HepG2 (cell line): ENCODE measurements around the gene DOC2A. TPM values are rescaled to one million over a fixed set of nuclear protein-coding genes. Genes with fewer than 3 reads are reported as not detected.

Experiments
- CBFB ChIP-seq: sonication (generic); formaldehyde crosslinking; IDR thresholded peaks from 2 replicates; pipeline ENCODE4 v1.4.0; 2020; ENCODE audit warnings: missing genetic modification reagents
- KDM4B ChIP-seq: sonication (generic); formaldehyde crosslinking; IDR thresholded peaks from 2 replicates; pipeline ENCODE4 v1.4.0; 2020; ENCODE audit warnings: missing genetic modification reagents
- NR2F1 ChIP-seq, 2 experiments: fragments of 450-650 bp in 1 of 2; formaldehyde crosslinking in 1 of 2; IDR thresholded peaks; 2 replicates each; pipeline versions ENCODE4 v1.5.0 to v1.6.1; 2016 to 2020; ENCODE audit warnings: mild to moderate bottlenecking in 1 of 2, missing compliant biosample characterization in 1 of 2, missing genetic modification reagents in 1 of 2, moderate library complexity in 1 of 2
- POLR2G ChIP-seq: fragments of 200-400 bp; formaldehyde crosslinking; IDR thresholded peaks from 2 replicates; pipeline ENCODE4 v1.6.1; 2018; ENCODE audit warnings: mild to moderate bottlenecking, low read depth, low read length, moderate library complexity
- SOX5 ChIP-seq: IDR thresholded peaks from 2 replicates; pipeline ENCODE4 v1.6.1; 2016; ENCODE audit warnings: borderline replicate concordance
- TBX3 ChIP-seq: fragments of 450-650 bp; IDR thresholded peaks from 2 replicates; pipeline ENCODE4 v1.6.1; 2017; ENCODE audit warnings: antibody characterized with exemption, mild to moderate bottlenecking, inconsistent platforms, borderline replicate concordance
- TMF1 ChIP-seq: sonication (generic); formaldehyde crosslinking; IDR thresholded peaks from 2 replicates; pipeline ENCODE4 v1.8.1; 2022; ENCODE audit warnings: low read depth, missing genetic modification reagents
- TSC22D2 ChIP-seq: sonication (generic); formaldehyde crosslinking; IDR thresholded peaks from 2 replicates; pipeline ENCODE4 v1.5.1; 2020; ENCODE audit warnings: missing genetic modification reagents, mild to moderate bottlenecking, borderline replicate concordance
- ZBTB25 ChIP-seq: IDR thresholded peaks from 2 replicates; pipeline ENCODE4 v1.6.1; 2018; ENCODE audit warnings: missing genetic modification reagents
- ZHX1 ChIP-seq: sonication (generic); formaldehyde crosslinking; IDR thresholded peaks from 2 replicates; pipeline ENCODE4 v1.8.1; 2022; ENCODE audit warnings: low read depth, mild to moderate bottlenecking, missing genetic modification reagents
- ZNF317 ChIP-seq: sonication (generic); formaldehyde crosslinking; IDR thresholded peaks from 2 replicates; pipeline ENCODE4 v1.5.0; 2020; ENCODE audit warnings: mild to moderate bottlenecking, missing genetic modification reagents
- ZNF350 ChIP-seq: sonication (generic); formaldehyde crosslinking; IDR thresholded peaks from 2 replicates; pipeline ENCODE4 v1.4.0; 2020; ENCODE audit warnings: mild to moderate bottlenecking, low read depth, missing genetic modification reagents, borderline replicate concordance
- ZNF382 ChIP-seq: sonication (generic); formaldehyde crosslinking; IDR thresholded peaks from 2 replicates; pipeline ENCODE4 v1.5.0; 2020; ENCODE audit warnings: missing genetic modification reagents, mild to moderate bottlenecking, borderline replicate concordance
- ZNF574 ChIP-seq: sonication (generic); formaldehyde crosslinking; IDR thresholded peaks from 2 replicates; pipeline ENCODE4 v1.4.0; 2020; ENCODE audit warnings: missing genetic modification reagents
- polyA plus RNA-seq, 8 experiments: library from polyadenylated mRNA; depleted of rRNA in 3 of 8; stranded (reverse) in 7 of 8; unstranded in 1 of 8; fragments of >200 nt; fragmentation: Illumina TruSeq in 4 of 8; extraction: Trizol in 4 of 8; gene quantifications; 2 replicates each; pipeline versions ENCODE4 v1.2.1 to v1.2.3, GENCODE V29; 2011 to 2016; ENCODE audit warnings: low read depth in 4 of 8, missing spikeins in 1 of 8, mixed read lengths in 1 of 8; ENCODE audit not compliant: insufficient read depth in 1 of 8
- total RNA-seq, 5 experiments: library from RNA; depleted of rRNA; stranded (reverse); fragments of >200 nt; fragmentation: Illumina TruSeq; extraction: Trizol; gene quantifications; 2 replicates each; pipeline ENCODE4 v1.2.3, GENCODE V29; 2016; ENCODE audit warnings: low read depth in 1 of 5
- TF ChIP-seq, protein P1 (sequence below): sonication (generic); formaldehyde crosslinking; IDR thresholded peaks from 2 replicates; pipeline ENCODE4 v1.4.0; 2020; ENCODE audit warnings: mild to moderate bottlenecking, low read depth, missing genetic modification reagents
- TF ChIP-seq, protein P2 (sequence below): sonication (generic); formaldehyde crosslinking; IDR thresholded peaks from 2 replicates; pipeline ENCODE4 v1.5.1; 2020; ENCODE audit warnings: mild to moderate bottlenecking, missing genetic modification reagents

Gene DOC2A
- total and polyA plus RNA-seq, 2 of the 13 experiments (the other 11 are each of a cell fraction or from before 2014, with no cell fraction given): 0.15 to 0.55 TPM

DNA sequence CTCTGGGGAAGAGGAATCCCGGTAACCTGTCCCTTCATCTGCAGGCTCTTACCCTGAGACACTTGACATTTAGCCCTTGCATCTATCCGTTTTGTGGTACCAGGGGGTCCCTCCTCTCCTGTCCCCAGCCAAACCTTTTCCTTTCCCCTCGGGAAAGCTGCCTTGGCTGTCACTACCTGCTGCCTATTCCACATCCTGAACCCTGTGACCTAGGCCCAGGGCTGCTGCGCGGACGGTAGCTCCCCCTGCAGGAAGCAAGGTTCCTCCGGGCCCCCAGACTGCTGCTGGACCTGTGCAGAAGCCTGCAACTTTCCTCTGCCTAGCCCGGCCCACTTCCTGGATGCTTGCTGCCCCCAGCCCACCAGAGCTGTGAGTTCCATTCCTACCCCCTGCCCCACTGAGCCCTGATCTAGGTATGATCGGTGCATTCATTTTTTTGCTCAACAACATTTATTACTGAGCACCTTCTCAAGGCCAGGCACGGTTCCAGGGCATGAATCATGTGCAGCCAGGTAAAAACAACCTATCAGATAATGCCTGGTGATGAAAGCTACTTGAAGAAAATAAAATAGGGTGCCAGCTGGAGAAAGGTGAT lies 44.2 kb upstream of the DOC2A start (continued):
- no peak for TF ChIP-seq ZNF382 (CRISPR knock-in tag)
- TF ChIP-seq, protein P1, sequence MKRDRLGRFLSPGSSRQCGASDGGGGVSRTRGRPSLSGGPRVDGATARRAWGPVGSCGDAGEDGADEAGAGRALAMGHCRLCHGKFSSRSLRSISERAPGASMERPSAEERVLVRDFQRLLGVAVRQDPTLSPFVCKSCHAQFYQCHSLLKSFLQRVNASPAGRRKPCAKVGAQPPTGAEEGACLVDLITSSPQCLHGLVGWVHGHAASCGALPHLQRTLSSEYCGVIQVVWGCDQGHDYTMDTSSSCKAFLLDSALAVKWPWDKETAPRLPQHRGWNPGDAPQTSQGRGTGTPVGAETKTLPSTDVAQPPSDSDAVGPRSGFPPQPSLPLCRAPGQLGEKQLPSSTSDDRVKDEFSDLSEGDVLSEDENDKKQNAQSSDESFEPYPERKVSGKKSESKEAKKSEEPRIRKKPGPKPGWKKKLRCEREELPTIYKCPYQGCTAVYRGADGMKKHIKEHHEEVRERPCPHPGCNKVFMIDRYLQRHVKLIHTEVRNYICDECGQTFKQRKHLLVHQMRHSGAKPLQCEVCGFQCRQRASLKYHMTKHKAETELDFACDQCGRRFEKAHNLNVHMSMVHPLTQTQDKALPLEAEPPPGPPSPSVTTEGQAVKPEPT (CRISPR knock-in tag): no peak
- TF ChIP-seq TBX3: no peak
- TF ChIP-seq ZNF574 (CRISPR knock-in tag): peak; percentile 72
- no peak for TF ChIP-seq TSC22D2 (CRISPR knock-in tag)
- TF ChIP-seq POLR2G: no peak
- 0 out of 2 replicates have a peak, but pooled peaks have one; percentile 61 for TF ChIP-seq KDM4B
- TF ChIP-seq, protein P2, sequence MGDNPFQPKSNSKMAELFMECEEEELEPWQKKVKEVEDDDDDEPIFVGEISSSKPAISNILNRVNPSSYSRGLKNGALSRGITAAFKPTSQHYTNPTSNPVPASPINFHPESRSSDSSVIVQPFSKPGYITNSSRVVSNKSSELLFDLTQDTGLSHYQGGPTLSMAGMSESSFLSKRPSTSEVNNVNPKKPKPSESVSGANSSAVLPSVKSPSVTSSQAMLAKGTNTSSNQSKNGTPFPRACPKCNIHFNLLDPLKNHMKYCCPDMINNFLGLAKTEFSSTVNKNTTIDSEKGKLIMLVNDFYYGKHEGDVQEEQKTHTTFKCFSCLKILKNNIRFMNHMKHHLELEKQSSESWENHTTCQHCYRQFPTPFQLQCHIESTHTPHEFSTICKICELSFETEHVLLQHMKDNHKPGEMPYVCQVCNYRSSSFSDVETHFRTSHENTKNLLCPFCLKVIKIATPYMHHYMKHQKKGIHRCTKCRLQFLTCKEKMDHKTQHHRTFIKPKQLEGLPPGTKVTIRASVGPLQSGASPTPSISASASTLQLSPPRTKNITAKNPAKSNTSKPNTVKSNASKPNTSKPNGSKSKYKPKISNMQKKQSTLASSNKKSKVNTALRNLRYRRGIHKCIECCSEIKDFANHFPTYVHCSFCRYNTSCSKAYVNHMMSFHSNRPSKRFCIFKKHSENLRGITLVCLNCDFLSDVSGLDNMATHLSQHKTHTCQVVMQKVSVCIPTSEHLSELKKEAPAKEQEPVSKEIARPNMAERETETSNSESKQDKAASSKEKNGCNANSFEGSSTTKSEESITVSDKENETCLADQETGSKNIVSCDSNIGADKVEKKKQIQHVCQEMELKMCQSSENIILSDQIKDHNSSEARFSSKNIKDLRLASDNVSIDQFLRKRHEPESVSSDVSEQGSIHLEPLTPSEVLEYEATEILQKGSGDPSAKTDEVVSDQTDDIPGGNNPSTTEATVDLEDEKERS: no peak
- TF ChIP-seq ZBTB25 (CRISPR knock-in tag): peak; percentile 52; the same call in 1 of the 2 replicates
- peak; percentile 54; the same call in 1 of the 2 replicates for TF ChIP-seq ZNF350 (CRISPR knock-in tag)
- no peak for TF ChIP-seq ZNF317 (CRISPR knock-in tag)
- no peak for TF ChIP-seq TMF1 (CRISPR knock-in tag)
- no peak for TF ChIP-seq CBFB (CRISPR knock-in tag)
- 0 out of 2 replicates have a peak, but pooled peaks have one; percentile 37 for TF ChIP-seq ZHX1 (CRISPR knock-in tag)
- TF ChIP-seq NR2F1 (CRISPR knock-in tag; IDR thresholded peaks at IDR 0.05): peak; percentile 31 to 71; a peak in 3 of 4 replicates
- 0 out of 2 replicates have a peak, but pooled peaks have one; percentile 24 for TF ChIP-seq SOX5 (CRISPR knock-in tag)
